ENCODE data around the gene PIGA. TPM values are rescaled to one million over a fixed set of nuclear protein-coding genes. Genes with fewer than 3 reads are reported as not detected.
A peak's percentile ranks its signal among the peaks of the same experiment; 100 is the strongest.

PIGA gene
- total RNA-seq, 1 experiment from 2014 or later = 13.9 TPM

DNA sequence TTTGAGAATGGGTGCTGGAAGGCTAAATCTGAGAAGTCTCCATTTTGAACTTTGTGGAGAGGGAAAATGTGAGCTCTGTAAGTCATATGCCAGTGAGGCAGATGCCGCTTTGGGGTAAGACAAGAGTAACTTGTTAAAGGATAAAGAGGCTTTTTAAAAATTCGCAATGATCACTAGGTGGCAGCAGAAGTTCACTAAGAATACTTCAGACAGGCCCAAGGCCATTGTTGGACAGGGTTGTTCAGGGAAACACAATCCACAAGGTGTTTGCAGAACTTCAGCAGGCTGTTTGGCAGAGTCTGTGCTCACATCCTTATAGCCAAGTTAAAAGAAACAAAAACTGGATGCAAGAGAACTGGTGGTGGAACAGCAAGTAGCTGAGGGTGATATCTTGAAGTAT lies 13.7 kb upstream of the PIGA start:
- H2AK5ac ChIP-seq (ENCODE audit: insufficient read length, low read length) = no peak overlapping the region
- H3K4me2 ChIP-seq (ENCODE audit: insufficient read depth, insufficient read length, low read length) = no peak overlapping the region
- no peak overlapping the region for H3K23ac ChIP-seq (ENCODE audit: insufficient read length, low read depth, low read length)
- H3K9me3 Mint-ChIP-seq = no peaks in the 10 kb centered on the region
- H3K27ac ChIP-seq (ENCODE audit: insufficient read length, low read depth, low read length) = no peak overlapping the region
- H3K18ac ChIP-seq (ENCODE audit: insufficient read length, low read depth, low read length) = no peak overlapping the region
- no peak overlapping the region for H4K8ac ChIP-seq (replicated peaks; ENCODE audit: insufficient read length, low read depth, low read length)
- peaks cover 12 to 14% of the 10 kb centered on the region in 2 experiments for H3K4me1 Mint-ChIP-seq
- no peak overlapping the region for H3K4me3 Mint-ChIP-seq
- no peak overlapping the region for H2BK120ac ChIP-seq (ENCODE audit: low read depth, low read length, poor library complexity, severe bottlenecking)
- H2BK12ac ChIP-seq (ENCODE audit: insufficient read length, low read depth, low read length) = no peak overlapping the region
- no peaks in the 10 kb centered on the region for H3K79me2 ChIP-seq (ENCODE audit: insufficient read depth, low read length)
- no peaks in the 10 kb centered on the region for H4K20me1 ChIP-seq (ENCODE audit: control insufficient read depth, insufficient read depth, insufficient read length)
- no peak overlapping the region for H4K91ac ChIP-seq (ENCODE audit: insufficient read length, low read depth, low read length)
- H3K27ac Mint-ChIP-seq = no peak overlapping the region
- H3K14ac ChIP-seq (ENCODE audit: insufficient read depth, low read length) = no peak overlapping the region
- 0 out of 2 replicates have a peak, but pooled peaks cover 2% of the 10 kb centered on the region for H3K4me1 ChIP-seq (ENCODE audit: insufficient read depth, low read length)
- no peak overlapping the region for H3T11ph ChIP-seq (ENCODE audit: low read length)
- no peak overlapping the region for H2BK20ac ChIP-seq (ENCODE audit: low read depth, low read length, poor library complexity, severe bottlenecking)
- no peaks in the 10 kb centered on the region for H3K23me2 ChIP-seq (ENCODE audit: insufficient read length, low read depth, low read length, poor library complexity, severe bottlenecking)
- no peaks in the 10 kb centered on the region for H3K79me1 ChIP-seq (ENCODE audit: insufficient read depth, low read depth, low read length, poor library complexity, severe bottlenecking)
- no peak overlapping the region for H3K56ac ChIP-seq (ENCODE audit: insufficient read length, low read depth, low read length)
- WGBS (ENCODE audit: extremely low coverage, insufficient read length, low lambda C conversion rate) = no CpG with 5 or more reads among the region's 2 CpGs
- no peaks in the 10 kb centered on the region for H3K9me3 ChIP-seq (ENCODE audit: control insufficient read depth, low read depth, low read length)
- TF ChIP-seq, protein P1, sequence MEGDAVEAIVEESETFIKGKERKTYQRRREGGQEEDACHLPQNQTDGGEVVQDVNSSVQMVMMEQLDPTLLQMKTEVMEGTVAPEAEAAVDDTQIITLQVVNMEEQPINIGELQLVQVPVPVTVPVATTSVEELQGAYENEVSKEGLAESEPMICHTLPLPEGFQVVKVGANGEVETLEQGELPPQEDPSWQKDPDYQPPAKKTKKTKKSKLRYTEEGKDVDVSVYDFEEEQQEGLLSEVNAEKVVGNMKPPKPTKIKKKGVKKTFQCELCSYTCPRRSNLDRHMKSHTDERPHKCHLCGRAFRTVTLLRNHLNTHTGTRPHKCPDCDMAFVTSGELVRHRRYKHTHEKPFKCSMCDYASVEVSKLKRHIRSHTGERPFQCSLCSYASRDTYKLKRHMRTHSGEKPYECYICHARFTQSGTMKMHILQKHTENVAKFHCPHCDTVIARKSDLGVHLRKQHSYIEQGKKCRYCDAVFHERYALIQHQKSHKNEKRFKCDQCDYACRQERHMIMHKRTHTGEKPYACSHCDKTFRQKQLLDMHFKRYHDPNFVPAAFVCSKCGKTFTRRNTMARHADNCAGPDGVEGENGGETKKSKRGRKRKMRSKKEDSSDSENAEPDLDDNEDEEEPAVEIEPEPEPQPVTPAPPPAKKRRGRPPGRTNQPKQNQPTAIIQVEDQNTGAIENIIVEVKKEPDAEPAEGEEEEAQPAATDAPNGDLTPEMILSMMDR (conservative IDR thresholded peaks at IDR 0.05) = peak; percentile 76
- H3K36me3 Mint-ChIP-seq (ENCODE audit: insufficient read depth in 1 of 3, low read depth in 3 of 3) = no peaks in the 10 kb centered on the region
- no peak overlapping the region for H2AFZ ChIP-seq (ENCODE audit: low read length)
- no peak overlapping the region for H4K5ac ChIP-seq (ENCODE audit: insufficient read length, low read depth, low read length)
- no peak overlapping the region for H3K4ac ChIP-seq (ENCODE audit: low read depth, low read length)
- DNase-seq = peak; percentile 51
- no peak overlapping the region for H2BK5ac ChIP-seq (ENCODE audit: insufficient read length, low read length)
- no peaks in the 10 kb centered on the region for H3K27me3 ChIP-seq (ENCODE audit: insufficient read depth, low read length)
- no peak overlapping the region for H3K9ac ChIP-seq (ENCODE audit: extremely low read depth, insufficient read length, low read length)
- H3K27me3 Mint-ChIP-seq (ENCODE audit: low read depth) = peaks cover 44% of the 10 kb centered on the region
- no peak overlapping the region for H2BK15ac ChIP-seq (ENCODE audit: low read depth, low read length)
